Measurements from ENCODE around the gene GALNT12. TPM values are rescaled to one million over a fixed set of nuclear protein-coding genes. Genes with fewer than 3 reads are reported as not detected.

GALNT12 gene
- total RNA-seq, 1 experiment from 2014 or later = 14.8 TPM

DNA sequence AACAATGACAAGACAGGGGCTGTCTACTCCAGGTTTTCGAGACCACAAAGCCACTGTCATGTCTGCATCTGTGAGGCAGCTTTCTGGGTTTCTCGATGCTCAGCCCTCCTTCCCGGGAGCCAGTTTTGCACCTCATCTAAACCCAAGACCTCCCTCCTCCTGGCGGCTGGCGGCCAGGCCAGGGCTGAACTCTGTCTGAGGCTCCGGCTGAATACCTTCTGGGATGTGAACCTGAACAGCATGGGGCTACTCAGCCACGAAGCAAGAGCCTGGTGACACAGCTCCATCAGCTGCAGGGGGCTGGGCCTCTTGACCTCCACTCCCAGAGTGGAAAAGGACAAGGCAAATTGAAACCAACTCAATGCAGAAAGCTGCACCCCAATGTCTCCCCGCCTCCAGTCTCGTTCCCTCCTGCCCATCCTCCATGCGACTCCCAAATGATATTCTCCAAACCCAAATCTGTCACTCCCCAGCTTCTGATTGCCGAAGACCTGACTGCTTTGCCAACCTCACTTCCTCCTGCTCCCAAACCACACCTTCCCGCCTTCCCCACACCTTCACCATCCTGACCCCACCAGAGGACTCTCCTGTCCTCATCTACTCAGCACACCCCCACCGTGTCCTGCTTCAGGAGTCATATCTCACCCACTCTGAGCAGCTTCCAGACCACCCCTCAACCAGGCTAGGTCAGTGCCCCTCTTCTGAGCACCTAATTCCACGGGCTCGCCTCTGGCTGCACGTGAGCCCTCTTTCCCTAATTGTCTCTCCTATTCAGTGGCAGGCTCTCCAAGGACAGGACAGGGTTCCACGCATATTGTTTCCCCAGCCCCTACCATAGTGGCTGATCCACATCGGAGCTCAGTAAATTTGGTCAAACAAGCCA is 15.6 kb upstream of the GALNT12 start:
- ATAC-seq = no peak
- CTCF ChIA-PET = no interaction called here
- intact Hi-C loops (cut with micrococcal nuclease) = loop anchor here (1.0 kb wide), 2 partner anchors 10 to 477 kb away; no protein-coding TSS in a partner anchor
- H3K9me2 ChIP-seq (replicated peaks; ENCODE audit: low read length) = no peaks in the 10 kb centered on the region
- H3K27ac ChIP-seq (ENCODE audit: low read length) = peak overlapping the region; percentile 69
- H4K20me1 ChIP-seq (ENCODE audit: low read length) = peaks cover 5% of the 10 kb centered on the region; the same call in 1 of the 2 replicates
- no peak overlapping the region for H3K4me2 ChIP-seq (ENCODE audit: low read length)
- H2AFZ ChIP-seq (ENCODE audit: low read length) = no peak overlapping the region
- H3K4me3 ChIP-seq (ENCODE audit: low read length) = no peak overlapping the region
- no peaks in the 10 kb centered on the region for H3F3A ChIP-seq (ENCODE audit: low read length, unreplicated experiment)
- peaks cover 53% of the 10 kb centered on the region for H3K79me2 ChIP-seq (ENCODE audit: low read length)
- no peaks in the 10 kb centered on the region for H3K9me3 ChIP-seq (ENCODE audit: low read length)
- no peak overlapping the region for H3K9ac ChIP-seq (ENCODE audit: low read length)
- H3K27me3 ChIP-seq (ENCODE audit: low read length) = no peaks in the 10 kb centered on the region
- H3K36me3 ChIP-seq (ENCODE audit: low read depth, low read length) = peaks cover 8% of the 10 kb centered on the region; the same call in 1 of the 2 replicates
- no peak for DNase-seq
- POLR2A ChIA-PET (ENCODE audit: unreplicated experiment) = no interaction called here
- H3K4me1 ChIP-seq (ENCODE audit: insufficient read depth, low read length) = peaks cover 31% of the 10 kb centered on the region
- TF ChIP-seq EZH2 (IDR thresholded peaks at IDR 0.05; ENCODE audit: low read length, unreplicated experiment) (no peak), EZH2phosphoT487 (IDR thresholded peaks at IDR 0.05; ENCODE audit: borderline replicate concordance, low read length) (no peak), CTCF (conservative IDR thresholded peaks at IDR 0.05; ENCODE audit: low read depth, low read length) (no peak)
- BruUV-seq (replicated peaks) = no TSS peak

DNA sequence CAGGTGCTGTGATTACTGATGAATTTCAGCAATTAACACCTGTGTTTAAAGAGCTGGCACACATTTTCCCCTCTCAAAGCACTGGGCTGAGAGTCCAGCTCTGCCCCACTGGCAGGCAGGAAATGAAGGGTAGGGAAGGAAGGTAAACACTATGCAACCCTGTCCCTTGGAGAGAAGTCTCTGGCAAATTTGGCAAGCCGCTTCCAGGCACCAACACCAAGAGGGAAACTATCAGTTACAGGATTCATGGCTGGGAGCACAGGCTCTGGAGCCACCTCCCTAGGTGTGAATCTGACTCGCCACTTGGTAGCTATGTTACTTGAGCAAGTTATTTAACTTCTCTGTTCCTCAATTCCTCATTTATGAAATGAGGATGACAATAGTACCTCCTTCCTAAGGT is 14.4 kb upstream of the GALNT12 start:
- Histone ChIP-seq H3K27ac (ENCODE audit: low read length) (no peak overlapping the region), H4K20me1 (ENCODE audit: low read length) (peaks cover 5% of the 10 kb centered on the region; the same call in 1 of the 2 replicates), H3K27me3 (ENCODE audit: low read length) (no peaks in the 10 kb centered on the region), H3K4me3 (ENCODE audit: low read length) (no peak overlapping the region), H3K9me3 (ENCODE audit: low read length) (no peaks in the 10 kb centered on the region), H3K9me2 (replicated peaks; ENCODE audit: low read length) (no peaks in the 10 kb centered on the region), H3F3A (ENCODE audit: low read length, unreplicated experiment) (no peaks in the 10 kb centered on the region), H3K9ac (ENCODE audit: low read length) (no peak overlapping the region), H3K4me1 (ENCODE audit: insufficient read depth, low read length) (peaks cover 31% of the 10 kb centered on the region), H3K36me3 (ENCODE audit: low read depth, low read length) (peaks cover 8% of the 10 kb centered on the region; the same call in 1 of the 2 replicates), H3K79me2 (ENCODE audit: low read length) (peaks cover 53% of the 10 kb centered on the region), H3K4me2 (ENCODE audit: low read length) (no peak overlapping the region), H2AFZ (ENCODE audit: low read length) (no peak overlapping the region)
- CTCF ChIA-PET = interaction anchor here (0.6 to 0.7 kb wide), 2 partner anchors 241 to 436 kb away, joined by 4 read pairs; no protein-coding TSS in a partner anchor
- DNase-seq (no peak), ATAC-seq (peak; percentile 2; the same call in 1 of the 2 replicates)
- TF ChIP-seq EZH2 (IDR thresholded peaks at IDR 0.05; ENCODE audit: low read length, unreplicated experiment) (no peak), CTCF (conservative IDR thresholded peaks at IDR 0.05; ENCODE audit: low read depth, low read length) (no peak), EZH2phosphoT487 (IDR thresholded peaks at IDR 0.05; ENCODE audit: borderline replicate concordance, low read length) (no peak)
- intact Hi-C loops (cut with micrococcal nuclease) = no loop called here
- no TSS peak for BruUV-seq (replicated peaks)
- POLR2A ChIA-PET (ENCODE audit: unreplicated experiment) = no interaction called here

- Histone ChIP-seq H3K27me3 (ENCODE audit: low read length) (no peaks in the 10 kb centered on the region), H3K4me1 (ENCODE audit: insufficient read depth, low read length) (peaks cover 31% of the 10 kb centered on the region), H3K4me2 (ENCODE audit: low read length) (peak overlapping the region; percentile 86), H4K20me1 (ENCODE audit: low read length) (peaks cover 5% of the 10 kb centered on the region; the same call in 1 of the 2 replicates), H2AFZ (ENCODE audit: low read length) (no peak overlapping the region), H3K27ac (ENCODE audit: low read length) (no peak overlapping the region), H3K36me3 (ENCODE audit: low read depth, low read length) (peaks cover 4% of the 10 kb centered on the region; the same call in 1 of the 2 replicates), H3K9me3 (ENCODE audit: low read length) (no peaks in the 10 kb centered on the region), H3K79me2 (ENCODE audit: low read length) (peaks cover 47% of the 10 kb centered on the region), H3K9ac (ENCODE audit: low read length) (no peak overlapping the region), H3F3A (ENCODE audit: low read length, unreplicated experiment) (no peaks in the 10 kb centered on the region), H3K9me2 (replicated peaks; ENCODE audit: low read length) (no peaks in the 10 kb centered on the region), H3K4me3 (ENCODE audit: low read length) (peak overlapping the region; percentile 80)
- BruUV-seq (replicated peaks) = no TSS peak
- DNase-seq = no peak
- ATAC-seq = no peak
- TF ChIP-seq EZH2phosphoT487 (IDR thresholded peaks at IDR 0.05; ENCODE audit: borderline replicate concordance, low read length) (no peak), EZH2 (IDR thresholded peaks at IDR 0.05; ENCODE audit: low read length, unreplicated experiment) (no peak), CTCF (conservative IDR thresholded peaks at IDR 0.05; ENCODE audit: low read depth, low read length) (no peak)
- ChIA-PET POLR2A (ENCODE audit: unreplicated experiment) (no interaction called here), CTCF (no interaction called here)
- intact Hi-C loops (cut with micrococcal nuclease) = no loop called here
Observed at GRCh38 chr9:98794802-98795201, 12.7 kb upstream of the GALNT12 start.
